OCI-LY7 (cell line): ENCODE measurements around the gene COL23A1. TPM values are rescaled to one million over a fixed set of nuclear protein-coding genes. Genes with fewer than 3 reads are reported as not detected.

Experiments
- BruUV-seq: library from RNA; stranded (reverse); fragments of 400-500 nt; replicated peaks from 2 replicates; lab custom pipeline; 2021; lab: Mats Ljungman, UMichigan
- CTCF ChIA-PET: fragments of 300-600 bp; sonication (Branson Sonifier 250); formaldehyde crosslinking; loops from one replicate; lab custom pipeline; 2022; ENCODE audit warnings: antibody characterized with exemption; ENCODE audit not compliant: unreplicated experiment; lab: Charles Lee
- POLR2A ChIA-PET: fragments of 300-600 bp; sonication (Branson Sonifier 250); formaldehyde crosslinking; loops from one replicate; lab custom pipeline; 2022; ENCODE audit warnings: antibody characterized with exemption; lab: Charles Lee
- DNase-seq: peaks from one replicate; pipeline ENCODE4 v3.0.0-alpha.2; 2015; ENCODE audit warnings: low spot score
- H2AFZ ChIP-seq: fragments of 200-600 bp; sonication (generic), shearing (Covaris generic); 2 replicates; pipeline ENCODE4 v1.6.1; 2014; ENCODE audit warnings: mild to moderate bottlenecking, antibody characterized with exemption, low read length, moderate library complexity
- H3K27ac ChIP-seq: fragments of 200-600 bp; sonication (generic); 2 replicates; pipeline ENCODE4 v1.5.1; 2014; ENCODE audit warnings: mixed run types, low read depth, mild to moderate bottlenecking, moderate library complexity, low read length, inconsistent platforms; ENCODE audit not compliant: poor library complexity, severe bottlenecking
- H3K36me3 ChIP-seq: fragments of 200-600 bp; sonication (generic); 2 replicates; pipeline ENCODE4 v1.6.1; 2014; ENCODE audit warnings: mild to moderate bottlenecking, antibody characterized with exemption, low read length, moderate library complexity, mixed read lengths; ENCODE audit not compliant: insufficient read depth
- H3K4me1 ChIP-seq: fragments of 200-600 bp; sonication (generic); 2 replicates; pipeline ENCODE4 v1.5.1; 2014; ENCODE audit warnings: mild to moderate bottlenecking, low read length; ENCODE audit not compliant: insufficient read depth, poor library complexity, severe bottlenecking
- H3K4me2 ChIP-seq: fragments of 200-600 bp; sonication (generic); 2 replicates; pipeline ENCODE4 v1.6.1; 2014; ENCODE audit warnings: mild to moderate bottlenecking, low read length
- H3K4me3 ChIP-seq: fragments of 200-600 bp; sonication (generic); 2 replicates; pipeline ENCODE4 v1.5.1; 2014; ENCODE audit warnings: mild to moderate bottlenecking, low read depth, low read length; ENCODE audit not compliant: poor library complexity, severe bottlenecking
- H3K79me2 ChIP-seq: fragments of 200-600 bp; sonication (generic); 2 replicates; pipeline ENCODE4 v1.6.1; 2016; ENCODE audit warnings: low read depth, mild to moderate bottlenecking, low read length, moderate library complexity, mixed read lengths; ENCODE audit not compliant: insufficient read depth
- H3K9me2 ChIP-seq: fragments of 200-600 bp; sonication (generic); 2 replicates; pipeline ENCODE4 v1.6.1; 2016; ENCODE audit warnings: mild to moderate bottlenecking, low read length, mixed read lengths; ENCODE audit not compliant: insufficient read depth
- H3K9me3 ChIP-seq: fragments of 200-600 bp; sonication (generic); 2 replicates; pipeline ENCODE4 v1.6.1; 2014; ENCODE audit warnings: mild to moderate bottlenecking, mixed run types, low read length, mixed read lengths
- H4K20me1 ChIP-seq: fragments of 200-600 bp; sonication (generic); 2 replicates; pipeline ENCODE4 v1.6.1; 2014; ENCODE audit warnings: mild to moderate bottlenecking, antibody characterized with exemption, low read length, moderate library complexity, mixed read lengths; ENCODE audit not compliant: insufficient read depth
- CTCF ChIP-seq: fragments of 200-600 bp; sonication (generic); conservative IDR thresholded peaks from 2 replicates; pipeline ENCODE4 v1.5.1; 2014; ENCODE audit warnings: mild to moderate bottlenecking, antibody characterized with exemption, low read length, moderate library complexity, mixed read lengths
- EZH2phosphoT487 ChIP-seq: fragments of 200-600 bp; sonication (generic); IDR thresholded peaks from 2 replicates; pipeline ENCODE4 v1.6.1; 2018; ENCODE audit warnings: low read depth, borderline replicate concordance, mild to moderate bottlenecking, mixed run types, antibody characterized with exemption, low read length, moderate library complexity, mixed read lengths
- intact Hi-C: fragments of 100-400 bp; cut with micrococcal nuclease; formaldehyde crosslinking; loops from one replicate; pipeline ENCODE4 v1.10.0; 2022; ENCODE audit not compliant: unreplicated experiment
- total RNA-seq, 2 experiments: library from RNA; depleted of rRNA in 1 of 2; stranded (reverse); fragments of >200 nt in 1 of 2; shearing (Covaris generic) in 1 of 2; gene quantifications; 2 replicates each; pipeline ENCODE4 v1.2.3, GENCODE V29; 2014 to 2022

Gene COL23A1
- total RNA-seq, 2 experiments from 2014 or later, result 0.53 TPM; not detected in 1

GRCh38 chr5:178476531-178476930 is 113.7 kb downstream of the COL23A1 start:
- H4K20me1 ChIP-seq, result no peaks in the 10 kb centered on the region
- no peak overlapping the region for H3K27ac ChIP-seq
- no peaks in the 10 kb centered on the region for H3K9me2 ChIP-seq
- H3K4me3 ChIP-seq, result no peak overlapping the region
- POLR2A ChIA-PET, result no interaction called here
- no peak for TF ChIP-seq EZH2phosphoT487
- no peak for TF ChIP-seq CTCF
- intact Hi-C loops, result no loop called here
- BruUV-seq, result no TSS peak
- DNase-seq, result no peak
- CTCF ChIA-PET, result no interaction called here
- H3K4me1 ChIP-seq, result no peaks in the 10 kb centered on the region
- H3K36me3 ChIP-seq, result no peaks in the 10 kb centered on the region
- H3K9me3 ChIP-seq, result no peaks in the 10 kb centered on the region
- H2AFZ ChIP-seq, result no peak overlapping the region
- no peak overlapping the region for H3K4me2 ChIP-seq
- no peaks in the 10 kb centered on the region for H3K79me2 ChIP-seq

GRCh38 chr5:178475422-178475821 is 114.8 kb downstream of the COL23A1 start:
- CTCF ChIA-PET, result no interaction called here

More at GRCh38 chr5:178475422-178475821, 114.8 kb downstream of the COL23A1 start:
- POLR2A ChIA-PET, result no interaction called here
- no TSS peak for BruUV-seq
- TF ChIP-seq CTCF (no peak), EZH2phosphoT487 (no peak)
- Histone ChIP-seq H3K9me3 (no peaks in the 10 kb centered on the region), H3K9me2 (no peaks in the 10 kb centered on the region), H3K4me1 (no peaks in the 10 kb centered on the region), H4K20me1 (no peaks in the 10 kb centered on the region), H3K79me2 (no peaks in the 10 kb centered on the region), H3K4me3 (no peak overlapping the region), H3K4me2 (no peak overlapping the region), H2AFZ (no peak overlapping the region), H3K36me3 (no peaks in the 10 kb centered on the region), H3K27ac (no peak overlapping the region)
- no peak for DNase-seq
- intact Hi-C loops, result no loop called here
